Measurements from ENCODE around the gene FBXO42.
"Not testable (repeated sequence)": the region's sequence is repeated elsewhere in the genome, so short reads cannot be mapped to it uniquely, and the experiment has no call there.

The FBXO42 gene

GRCh38 chr1:16218674-16219071 is 133.6 kb downstream of the FBXO42 start:
- no peak for TF ChIP-seq CTCF (IDR thresholded peaks at IDR 0.05; ENCODE audit: low read depth, low read length)
- Histone ChIP-seq H3K4me3 (ENCODE audit: low read depth, low read length) (no peak overlapping the region), H3K27me3 (ENCODE audit: insufficient read depth, low read depth, severe bottlenecking) (no peaks in the 10 kb centered on the region), H3K36me3 (no peaks in the 10 kb centered on the region), H3K27ac (no peak overlapping the region), H3K9me3 (ENCODE audit: severe bottlenecking) (no peaks in the 10 kb centered on the region)
- DNase-seq, result no peak

GRCh38 chr1:16218014-16218673 is 134.1 kb downstream of the FBXO42 start:
- TF ChIP-seq CTCF (IDR thresholded peaks at IDR 0.05; ENCODE audit: low read depth, low read length), result no peak
- no peaks in the 10 kb centered on the region for H3K27me3 ChIP-seq (ENCODE audit: insufficient read depth, low read depth, severe bottlenecking)
- H3K27ac ChIP-seq, result no peak overlapping the region
- H3K36me3 ChIP-seq, result no peaks in the 10 kb centered on the region
- H3K9me3 ChIP-seq (ENCODE audit: severe bottlenecking), result no peaks in the 10 kb centered on the region
- no peak for DNase-seq
- no peak overlapping the region for H3K4me3 ChIP-seq (ENCODE audit: low read depth, low read length)

- Histone ChIP-seq H3K27me3 (ENCODE audit: insufficient read depth, low read depth, severe bottlenecking) (no peaks in the 10 kb centered on the region), H3K4me3 (ENCODE audit: low read depth, low read length) (peak overlapping the region; percentile 39), H3K9me3 (ENCODE audit: severe bottlenecking) (no peaks in the 10 kb centered on the region), H3K36me3 (no peaks in the 10 kb centered on the region), H3K27ac (0 out of 2 replicates have a peak overlapping the region, but pooled peaks have one; percentile 28)
- no peak for TF ChIP-seq CTCF (IDR thresholded peaks at IDR 0.05; ENCODE audit: low read depth, low read length)
- peak; percentile 94 for DNase-seq
Measured at GRCh38 chr1:16217061-16217785, 135.1 kb downstream of the FBXO42 start.

GRCh38 chr1:16215882-16216753 is 136.2 kb downstream of the FBXO42 start:
- Histone ChIP-seq H3K4me3 (ENCODE audit: low read depth, low read length) (no peak overlapping the region), H3K27ac (no peak overlapping the region), H3K27me3 (ENCODE audit: insufficient read depth, low read depth, severe bottlenecking) (no peaks in the 10 kb centered on the region), H3K36me3 (no peaks in the 10 kb centered on the region), H3K9me3 (ENCODE audit: severe bottlenecking) (no peaks in the 10 kb centered on the region)
- no peak for TF ChIP-seq CTCF (IDR thresholded peaks at IDR 0.05; ENCODE audit: low read depth, low read length)
- DNase-seq, result peak; percentile 47

- H3K36me3 ChIP-seq, result not testable (repeated sequence)
Measured at GRCh38 chr1:16215240-16215639, 137.0 kb downstream of the FBXO42 start.

GRCh38 chr1:16213544-16213943 is 138.7 kb downstream of the FBXO42 start:
- not testable (repeated sequence) for H3K9me3 ChIP-seq (ENCODE audit: severe bottlenecking); H3K27ac ChIP-seq; H3K27me3 ChIP-seq (ENCODE audit: insufficient read depth, low read depth, severe bottlenecking); H3K4me3 ChIP-seq (ENCODE audit: low read depth, low read length); H3K36me3 ChIP-seq; DNase-seq

More at GRCh38 chr1:16215240-16215639, 137.0 kb downstream of the FBXO42 start:
- not testable (repeated sequence) for H3K27me3 ChIP-seq (ENCODE audit: insufficient read depth, low read depth, severe bottlenecking); H3K27ac ChIP-seq; DNase-seq; H3K4me3 ChIP-seq (ENCODE audit: low read depth, low read length); H3K9me3 ChIP-seq (ENCODE audit: severe bottlenecking)

Data from WERI-Rb-1 (cell line).